Mucosa of gallbladder (tissue), 1 donor: ENCODE data around the gene TCEA3. TPM values are rescaled to one million over a fixed set of nuclear protein-coding genes. Genes with fewer than 3 reads are reported as not detected.

ENCODE experiments used
- total RNA-seq: library from RNA; stranded (reverse); gene quantifications from one replicate; pipeline ENCODE4 v1.2.1, GENCODE V29; 2021
- donor health status: DM: no; HTN: no; CAD: no.

The TCEA3 gene
- total RNA-seq, 1 donor from 2014 or later, result 32.0 TPM

Other genes starting within 250 kb of the TCEA3 start
- gene HTR1D, start 207.2 kb downstream of the TCEA3 start, total RNA-seq, result 7.0 TPM
- gene HNRNPR, start 80.5 kb downstream of the TCEA3 start, total RNA-seq, result 83.3 TPM
- gene ZNF436, start 54.9 kb downstream of the TCEA3 start, total RNA-seq, result 14.2 TPM
- 40.1 TPM for gene ASAP3, start 59.4 kb upstream of the TCEA3 start, total RNA-seq
- gene E2F2, start 106.5 kb upstream of the TCEA3 start, total RNA-seq, result 0.46 TPM
- 48.9 TPM for gene ID3, start 134.8 kb upstream of the TCEA3 start, total RNA-seq